DMS79 treated with DMSO at 0.1 percent for 48 hours (cell line): ENCODE results near the gene DSTN.

ENCODE experiments used
- DNase-seq: peaks from one replicate; lab custom pipeline; 2025; lab: John Stamatoyannopoulos, UW

Gene DSTN

GRCh38 chr20:17549131-17549530, 20.7 kb upstream of the DSTN start:
- DNase-seq = no peak

- DNase-seq = no peak
These were observed 14.8 kb upstream of the DSTN start for GRCh38 chr20:17555106-17555505.

GRCh38 chr20:17556837-17557674, 12.8 kb upstream of the DSTN start:
- DNase-seq = peak; percentile 85

GRCh38 chr20:17557675-17558006, 12.2 kb upstream of the DSTN start:
- DNase-seq = peak; percentile 76

- DNase-seq = peak; percentile 76
These were observed 11.5 kb upstream of the DSTN start for GRCh38 chr20:17558154-17558940.

GRCh38 chr20:17558941-17559304, 11.0 kb upstream of the DSTN start:
- no peak for DNase-seq

GRCh38 chr20:17559338-17559737, 10.5 kb upstream of the DSTN start:
- DNase-seq = no peak

GRCh38 chr20:17560344-17561074, 9.4 kb upstream of the DSTN start:
- DNase-seq = no peak

- no peak for DNase-seq
These were observed 7.0 kb upstream of the DSTN start for GRCh38 chr20:17562804-17563305.

GRCh38 chr20:17565169-17565845, 4.6 kb upstream of the DSTN start:
- DNase-seq = no peak

GRCh38 chr20:17566345-17566744, 3.5 kb upstream of the DSTN start:
- DNase-seq = no peak

GRCh38 chr20:17568045-17568788, 1.7 kb upstream of the DSTN start:
- DNase-seq = peak; percentile 15

- DNase-seq = peak; percentile 34
These were observed 828 bp upstream of the DSTN start for GRCh38 chr20:17568972-17569521.

- DNase-seq = peak; percentile 30
These were observed 675 bp downstream of the DSTN start for GRCh38 chr20:17570347-17571152.

GRCh38 chr20:17571153-17571527, 1.3 kb downstream of the DSTN start:
- DNase-seq = peak; percentile 7

- peak; percentile 7 for DNase-seq
These were observed 2.3 kb downstream of the DSTN start for GRCh38 chr20:17572034-17572638.

- no peak for DNase-seq
These were observed 3.6 kb downstream of the DSTN start for GRCh38 chr20:17573463-17573862.

- no peak for DNase-seq
These were observed 6.3 kb downstream of the DSTN start for GRCh38 chr20:17576215-17576614.

- no peak for DNase-seq
These were observed 9.6 kb downstream of the DSTN start for GRCh38 chr20:17579369-17580039.
